HUES48 (cell line): ENCODE measurements around the gene SP2.

ENCODE experiments used
- H3K27ac ChIP-seq: one replicate; pipeline ENCODE4 v1.7.0; 2013; ENCODE audit warnings: low read depth, low read length, inconsistent platforms
- H3K27me3 ChIP-seq: 2 replicates; pipeline ENCODE4 v1.6.1; 2013; ENCODE audit warnings: mild to moderate bottlenecking, low read length; ENCODE audit not compliant: control insufficient read depth, insufficient read depth
- H3K36me3 ChIP-seq: 2 replicates; pipeline ENCODE4 v1.6.1; 2013; ENCODE audit warnings: low read length; ENCODE audit not compliant: control insufficient read depth, insufficient read depth
- H3K4me1 ChIP-seq: 2 replicates; pipeline ENCODE4 v1.6.1; 2013; ENCODE audit warnings: mild to moderate bottlenecking, low read length; ENCODE audit not compliant: control insufficient read depth, insufficient read depth
- H3K4me3 ChIP-seq: 2 replicates; pipeline ENCODE4 v1.5.1; 2013; ENCODE audit warnings: mild to moderate bottlenecking, low read depth, low read length
- H3K9ac ChIP-seq: 2 replicates; pipeline ENCODE4 v1.6.1; 2013; ENCODE audit warnings: mild to moderate bottlenecking, low read depth, low read length, moderate library complexity
- H3K9me3 ChIP-seq: 2 replicates; pipeline ENCODE4 v1.6.1; 2013; ENCODE audit warnings: low read length; ENCODE audit not compliant: control insufficient read depth, insufficient read depth

The SP2 gene

GRCh38 chr17:47856830-47857229 lies 39.2 kb upstream of the SP2 start:
- Histone ChIP-seq H3K9ac (no peak overlapping the region), H3K36me3 (no peaks in the 10 kb centered on the region), H3K4me3 (no peak overlapping the region), H3K27ac (no peak overlapping the region), H3K9me3 (no peaks in the 10 kb centered on the region), H3K27me3 (peaks cover 66% of the 10 kb centered on the region), H3K4me1 (peaks cover 15% of the 10 kb centered on the region)

GRCh38 chr17:47857551-47858455 lies 38.2 kb upstream of the SP2 start:
- Histone ChIP-seq H3K4me1 (peaks cover 9% of the 10 kb centered on the region; the same call in 1 of the 2 replicates), H3K27ac (no peak overlapping the region), H3K4me3 (no peak overlapping the region), H3K9ac (no peak overlapping the region), H3K27me3 (peaks cover 56% of the 10 kb centered on the region), H3K9me3 (no peaks in the 10 kb centered on the region), H3K36me3 (no peaks in the 10 kb centered on the region)

- peaks cover 3% of the 10 kb centered on the region; the same call in 1 of the 2 replicates for H3K4me1 ChIP-seq
- H3K27ac ChIP-seq, result no peak overlapping the region
- no peaks in the 10 kb centered on the region for H3K9me3 ChIP-seq
- H3K36me3 ChIP-seq, result no peaks in the 10 kb centered on the region
- H3K9ac ChIP-seq, result no peak overlapping the region
- H3K4me3 ChIP-seq, result no peak overlapping the region
- H3K27me3 ChIP-seq, result peaks cover 34% of the 10 kb centered on the region
Measured at GRCh38 chr17:47860386-47860785, 35.6 kb upstream of the SP2 start.

GRCh38 chr17:47862621-47863440 lies 33.2 kb upstream of the SP2 start:
- Histone ChIP-seq H3K9me3 (no peaks in the 10 kb centered on the region), H3K4me1 (peaks cover 3% of the 10 kb centered on the region; the same call in 1 of the 2 replicates), H3K27ac (no peak overlapping the region), H3K4me3 (no peak overlapping the region), H3K36me3 (no peaks in the 10 kb centered on the region), H3K9ac (no peak overlapping the region), H3K27me3 (peaks cover 25% of the 10 kb centered on the region)

GRCh38 chr17:47864791-47865216 lies 31.2 kb upstream of the SP2 start:
- Histone ChIP-seq H3K4me3 (no peak overlapping the region), H3K9ac (no peak overlapping the region), H3K4me1 (peaks cover 7% of the 10 kb centered on the region; the same call in 1 of the 2 replicates), H3K9me3 (no peaks in the 10 kb centered on the region), H3K36me3 (no peaks in the 10 kb centered on the region), H3K27ac (no peak overlapping the region), H3K27me3 (peaks cover 37% of the 10 kb centered on the region)

GRCh38 chr17:47866941-47867340 lies 29.1 kb upstream of the SP2 start:
- H3K36me3 ChIP-seq, result no peaks in the 10 kb centered on the region
- H3K4me1 ChIP-seq, result peaks cover 16% of the 10 kb centered on the region
- no peak overlapping the region for H3K9ac ChIP-seq
- H3K27ac ChIP-seq, result no peak overlapping the region
- no peak overlapping the region for H3K4me3 ChIP-seq
- peaks cover 57% of the 10 kb centered on the region for H3K27me3 ChIP-seq
- H3K9me3 ChIP-seq, result no peaks in the 10 kb centered on the region

DNA sequence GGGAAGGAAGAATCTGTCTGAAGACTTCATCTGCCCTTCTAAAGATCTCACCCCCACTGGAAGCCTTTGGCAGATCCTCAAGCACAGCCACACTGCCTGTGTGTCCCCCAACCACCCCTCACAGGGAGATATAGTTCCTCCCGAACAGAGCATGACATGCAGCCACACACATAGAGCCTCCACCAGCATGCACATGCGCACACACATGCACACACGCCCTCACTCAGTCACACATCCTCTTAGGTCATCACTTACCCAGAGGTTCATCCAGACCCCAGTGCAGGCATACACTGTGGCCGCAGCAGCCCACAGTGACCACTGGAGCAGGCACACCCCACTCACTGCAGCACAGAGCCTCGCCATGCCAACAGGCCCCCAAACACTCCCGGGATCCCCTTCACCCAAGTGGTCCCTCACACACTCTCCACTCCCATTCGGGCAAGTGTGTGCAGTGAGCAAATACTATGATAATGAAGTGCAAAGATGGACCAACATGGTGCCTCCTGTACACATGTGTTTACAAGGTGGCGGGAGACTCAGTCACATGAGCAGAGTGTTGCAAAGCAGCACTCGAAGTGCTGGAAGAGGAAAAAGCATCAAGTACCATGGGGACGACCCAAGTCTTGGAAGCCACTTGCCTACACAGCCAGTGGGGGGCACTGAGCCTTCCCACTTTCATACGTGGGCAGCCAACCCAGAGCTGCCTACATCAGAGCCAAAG lies 28.1 kb upstream of the SP2 start:
- no peak overlapping the region for H3K9ac ChIP-seq
- H3K27me3 ChIP-seq, result peaks cover 63% of the 10 kb centered on the region
- H3K4me3 ChIP-seq, result no peak overlapping the region
- H3K36me3 ChIP-seq, result no peaks in the 10 kb centered on the region
- H3K4me1 ChIP-seq, result peaks cover 16% of the 10 kb centered on the region
- H3K9me3 ChIP-seq, result no peaks in the 10 kb centered on the region
- H3K27ac ChIP-seq, result no peak overlapping the region

DNA sequence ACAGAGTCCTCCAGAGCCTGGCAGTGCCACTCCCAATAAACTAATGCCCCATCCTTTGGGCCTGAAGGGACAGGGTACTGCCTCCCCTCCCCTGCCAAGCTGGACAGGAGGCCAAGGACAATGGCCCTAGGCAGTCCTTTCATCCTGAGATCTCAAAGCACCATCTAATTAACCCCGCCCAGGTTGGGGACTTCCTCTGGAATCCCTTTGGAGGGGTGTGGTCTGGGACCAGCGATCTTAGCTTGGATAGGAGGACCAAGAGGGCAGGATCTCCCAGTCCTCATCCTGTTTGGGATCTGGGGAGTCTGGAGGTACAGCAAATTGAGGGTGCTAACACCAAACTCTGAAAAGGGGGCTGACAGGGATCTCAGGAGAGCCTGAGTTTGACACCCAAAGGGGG lies 26.9 kb upstream of the SP2 start:
- peaks cover 71% of the 10 kb centered on the region for H3K27me3 ChIP-seq
- no peaks in the 10 kb centered on the region for H3K9me3 ChIP-seq
- H3K36me3 ChIP-seq, result no peaks in the 10 kb centered on the region
- no peak overlapping the region for H3K27ac ChIP-seq
- no peak overlapping the region for H3K9ac ChIP-seq
- H3K4me3 ChIP-seq, result no peak overlapping the region
- H3K4me1 ChIP-seq, result peaks cover 25% of the 10 kb centered on the region

DNA sequence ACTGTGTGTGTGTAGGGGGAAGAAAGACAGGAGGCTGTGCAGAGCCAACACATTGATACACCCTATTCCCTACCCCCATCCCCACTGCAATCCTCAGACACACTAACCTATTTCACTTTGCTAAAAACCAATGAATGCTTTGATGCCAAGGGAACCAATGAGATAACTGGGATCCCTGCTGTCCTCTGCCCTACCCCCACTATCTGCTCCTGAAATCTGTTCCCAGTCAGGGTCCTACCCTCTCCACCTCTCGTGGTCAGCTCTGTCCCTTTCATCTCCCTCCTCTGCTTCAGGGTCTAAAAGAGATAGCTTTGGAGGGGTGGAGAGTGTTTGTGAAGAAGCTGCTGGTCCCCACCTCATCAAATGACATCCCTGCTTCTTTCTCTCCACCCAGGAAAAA lies 26.0 kb upstream of the SP2 start:
- Histone ChIP-seq H3K4me3 (no peak overlapping the region), H3K27ac (no peak overlapping the region), H3K36me3 (no peaks in the 10 kb centered on the region), H3K9me3 (no peaks in the 10 kb centered on the region), H3K27me3 (peaks cover 73% of the 10 kb centered on the region), H3K4me1 (peaks cover 30% of the 10 kb centered on the region), H3K9ac (no peak overlapping the region)

- Histone ChIP-seq H3K4me3 (no peak overlapping the region), H3K27ac (no peak overlapping the region), H3K36me3 (no peaks in the 10 kb centered on the region), H3K9ac (no peak overlapping the region), H3K9me3 (no peaks in the 10 kb centered on the region), H3K4me1 (peaks cover 38% of the 10 kb centered on the region), H3K27me3 (peaks cover 75% of the 10 kb centered on the region)
Measured at GRCh38 chr17:47871048-47871447, 25.0 kb upstream of the SP2 start.
